Stimulated activated CD8-positive, alpha-beta memory T cell treated with anti-CD3 and anti-CD28 coated beads, Interleukin-12 subunit alpha, Interleukin-12 subunit beta, amount 100 ng/mL, for 1 hour (primary cell): Measurements from ENCODE around the gene RALGPS2.

Experiments
- DNase-seq: peaks from one replicate; pipeline ENCODE4 v3.0.0-alpha.2; 2020; ENCODE audit warnings: low read depth

Gene RALGPS2

GRCh38 chr1:178962853-178963711 is 238.0 kb downstream of the RALGPS2 start:
- no peak for DNase-seq

DNA sequence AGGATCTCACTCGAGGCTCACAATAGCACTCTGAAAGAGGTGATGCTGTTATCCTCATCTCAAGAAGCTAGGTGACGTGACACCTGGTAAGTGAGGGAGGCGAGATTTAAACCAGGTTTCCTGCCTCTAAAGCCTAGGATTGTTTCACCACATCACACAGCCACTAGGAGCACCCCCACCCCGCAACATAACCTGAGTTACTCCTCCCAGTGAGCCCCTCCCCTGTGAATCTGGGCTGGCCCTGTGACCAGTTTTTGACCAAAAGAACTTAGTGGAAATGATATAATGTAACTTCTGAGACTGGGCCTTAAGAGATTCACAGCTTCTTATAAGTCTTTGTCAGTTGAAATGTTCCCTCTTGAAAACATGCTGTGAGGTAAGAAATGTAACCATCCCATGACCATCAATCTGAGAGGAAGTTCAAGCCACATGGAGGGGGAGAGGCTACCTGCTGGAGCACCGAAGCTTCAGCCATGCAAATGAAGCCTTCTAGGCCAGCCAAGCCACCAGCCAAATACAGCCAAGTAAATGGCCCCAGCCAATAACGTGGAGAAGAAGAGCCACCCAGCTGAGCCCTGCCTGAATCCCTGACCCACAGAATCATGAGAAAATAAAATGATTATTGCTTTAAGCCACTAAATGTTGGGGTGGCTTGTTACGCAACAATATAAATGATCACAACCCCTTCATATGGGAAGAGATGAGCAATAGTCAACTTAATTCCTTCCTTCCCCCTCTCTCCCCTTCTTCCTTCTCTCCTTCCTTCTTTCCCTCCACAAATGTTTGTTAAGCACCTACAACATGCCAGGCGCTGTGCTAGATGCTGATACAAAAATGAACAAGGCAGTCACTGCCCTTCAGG is 239.7 kb downstream of the RALGPS2 start:
- no peak for DNase-seq

GRCh38 chr1:178966312-178966711 is 241.3 kb downstream of the RALGPS2 start:
- no peak for DNase-seq

DNA sequence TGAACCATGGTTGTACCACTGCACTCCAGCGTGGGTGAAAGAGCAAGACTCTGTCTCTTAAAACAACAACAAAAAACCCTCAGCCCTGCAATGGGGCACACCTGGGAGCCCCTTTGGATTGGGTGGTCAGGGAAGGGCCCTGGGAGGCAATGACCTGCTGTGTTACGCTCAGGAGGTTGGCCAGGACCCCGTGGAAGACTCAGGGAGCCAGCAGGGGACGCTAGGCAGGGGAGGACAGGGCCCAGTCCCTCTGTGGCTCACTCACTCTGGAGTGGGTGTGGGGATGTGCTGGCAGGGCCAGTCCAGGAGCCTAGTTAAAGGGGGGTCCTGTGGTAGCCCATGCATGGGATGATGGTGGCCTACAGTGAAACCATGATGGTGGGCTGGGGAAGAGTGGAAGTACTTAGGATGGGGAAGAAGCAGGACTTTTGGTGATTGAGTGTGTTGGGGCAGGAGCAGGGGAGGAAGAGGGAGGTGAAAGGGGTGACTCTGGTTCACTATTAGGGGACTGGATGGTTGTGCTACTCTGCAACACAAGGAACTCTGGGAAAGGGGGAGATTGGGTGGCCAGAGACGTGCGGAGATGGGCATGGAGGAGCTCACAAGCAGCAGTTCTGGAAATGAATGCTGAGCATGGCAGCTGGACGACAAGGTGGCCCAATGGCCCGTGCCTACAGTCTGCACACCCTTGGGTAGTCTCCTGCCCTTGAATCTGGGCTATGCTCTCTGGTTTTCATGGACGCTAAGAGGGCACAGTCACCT is 244.4 kb downstream of the RALGPS2 start:
- no peak for DNase-seq

DNA sequence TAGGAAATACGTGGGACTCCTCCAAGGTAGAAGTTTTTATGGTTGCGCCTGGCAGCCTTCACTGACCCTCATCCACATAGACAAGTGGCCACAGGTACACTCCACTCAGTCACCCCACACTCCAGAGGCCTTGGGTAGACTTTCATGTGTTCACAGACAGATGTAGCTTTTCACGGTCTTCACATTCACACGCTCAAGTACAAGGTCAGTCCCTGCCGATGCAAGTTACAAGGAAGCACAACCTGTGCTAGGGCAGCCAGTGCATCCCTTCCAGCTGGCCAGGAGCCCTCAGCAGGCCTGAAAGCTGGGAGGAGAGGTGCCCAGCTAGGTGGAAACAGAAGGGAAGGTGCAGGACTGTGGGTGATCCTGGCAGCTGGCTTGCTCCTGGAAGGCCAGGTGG is 245.1 kb downstream of the RALGPS2 start:
- DNase-seq: no peak
